C4-2B (cell line): ENCODE data around the gene RNU4-1.
A peak's percentile ranks its signal among the peaks of the same experiment; 100 is the strongest.

Experiments
- H3K27ac ChIP-seq: fragments of 450-650 bp; 2 replicates; pipeline ENCODE4 v1.5.1; 2017
- ZFX ChIP-seq: fragments of 450-650 bp; IDR thresholded peaks from 2 replicates; pipeline ENCODE4 v1.6.1; 2017
- TF ChIP-seq, protein P1 (sequence below): fragments of 450-650 bp; conservative IDR thresholded peaks from 2 replicates; pipeline ENCODE4 v1.5.1; 2017; ENCODE audit warnings: mild to moderate bottlenecking

Gene RNU4-1

DNA sequence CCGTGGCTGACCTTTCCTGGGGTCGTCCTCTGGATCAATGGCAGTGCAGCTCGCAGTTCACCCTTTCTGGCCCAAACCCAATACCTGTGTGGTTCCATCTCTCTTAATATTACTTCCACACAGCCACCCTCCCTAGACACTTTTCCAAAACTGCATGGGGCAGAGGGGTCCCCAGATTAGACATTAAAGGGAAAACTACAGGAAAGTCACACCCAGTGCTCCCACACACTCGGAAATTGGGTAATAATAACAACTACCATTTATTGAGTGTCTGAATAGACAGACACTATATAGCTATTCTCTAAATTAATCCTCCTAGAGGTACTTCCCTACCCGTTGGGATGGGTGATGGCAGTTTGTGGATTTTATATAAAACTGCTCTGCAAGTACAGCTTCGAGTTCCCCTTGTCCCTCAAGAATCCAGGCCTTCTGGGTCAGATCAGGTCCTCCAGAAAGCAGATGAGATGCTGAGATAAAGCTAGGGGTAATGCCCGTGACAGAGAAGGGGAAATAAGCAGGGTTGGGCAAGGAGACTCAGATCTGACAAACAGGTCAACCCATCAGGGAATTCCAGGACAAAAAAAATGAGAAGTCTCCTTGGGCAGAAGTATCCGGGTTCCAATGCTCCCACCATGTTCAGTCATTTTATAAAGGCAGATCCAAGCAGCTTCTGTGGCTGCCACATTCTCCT lies 26.7 kb downstream of the RNU4-1 start:
- TF ChIP-seq, protein P1, sequence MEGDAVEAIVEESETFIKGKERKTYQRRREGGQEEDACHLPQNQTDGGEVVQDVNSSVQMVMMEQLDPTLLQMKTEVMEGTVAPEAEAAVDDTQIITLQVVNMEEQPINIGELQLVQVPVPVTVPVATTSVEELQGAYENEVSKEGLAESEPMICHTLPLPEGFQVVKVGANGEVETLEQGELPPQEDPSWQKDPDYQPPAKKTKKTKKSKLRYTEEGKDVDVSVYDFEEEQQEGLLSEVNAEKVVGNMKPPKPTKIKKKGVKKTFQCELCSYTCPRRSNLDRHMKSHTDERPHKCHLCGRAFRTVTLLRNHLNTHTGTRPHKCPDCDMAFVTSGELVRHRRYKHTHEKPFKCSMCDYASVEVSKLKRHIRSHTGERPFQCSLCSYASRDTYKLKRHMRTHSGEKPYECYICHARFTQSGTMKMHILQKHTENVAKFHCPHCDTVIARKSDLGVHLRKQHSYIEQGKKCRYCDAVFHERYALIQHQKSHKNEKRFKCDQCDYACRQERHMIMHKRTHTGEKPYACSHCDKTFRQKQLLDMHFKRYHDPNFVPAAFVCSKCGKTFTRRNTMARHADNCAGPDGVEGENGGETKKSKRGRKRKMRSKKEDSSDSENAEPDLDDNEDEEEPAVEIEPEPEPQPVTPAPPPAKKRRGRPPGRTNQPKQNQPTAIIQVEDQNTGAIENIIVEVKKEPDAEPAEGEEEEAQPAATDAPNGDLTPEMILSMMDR = 0 out of 2 replicates have a peak, but pooled peaks have one; percentile 40
- no peak for TF ChIP-seq ZFX

DNA sequence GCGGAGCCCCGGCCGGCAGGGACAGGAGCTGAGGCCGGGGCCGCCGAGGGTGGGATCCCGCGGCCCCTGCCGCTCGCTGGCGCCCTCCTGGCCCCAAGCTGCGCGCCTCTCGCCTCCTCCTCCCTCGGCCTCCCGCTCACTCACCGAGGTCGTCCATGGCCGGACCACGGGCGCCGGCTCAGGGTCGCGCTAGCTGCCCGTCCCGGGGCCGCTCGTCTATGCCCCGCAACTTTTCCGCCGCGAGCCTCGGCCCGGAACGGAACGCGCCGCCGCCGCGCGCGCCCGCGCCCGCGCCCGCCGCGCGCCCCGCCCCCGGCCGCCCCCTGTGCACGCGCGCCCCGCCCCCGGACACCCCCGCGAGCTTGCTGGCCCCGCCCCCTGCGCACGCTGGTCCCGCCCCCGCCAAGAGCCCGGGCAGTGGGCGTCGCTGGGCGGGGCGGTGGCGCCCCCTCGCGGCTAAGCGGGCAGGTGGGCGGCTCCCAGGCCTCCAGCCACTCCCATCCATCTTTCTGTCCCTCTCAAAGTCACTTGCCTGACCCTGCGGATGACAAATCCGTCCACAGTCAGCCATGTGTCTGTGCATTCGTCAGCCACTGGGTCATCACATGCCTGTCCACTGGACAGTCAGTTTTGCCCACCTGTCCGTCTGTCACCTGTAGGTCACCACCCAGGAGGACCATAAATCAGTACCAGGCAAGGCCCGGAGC lies 27.4 kb downstream of the RNU4-1 start, which contains the start of gene PXN:
Gene PXN (minus strand): TSS at position 258 of the 707 bp plus-strand sequence. CDS start 101 bp downstream, at position 157.
- peak within 1 kb of the TSS; percentile 82 for H3K27ac ChIP-seq
- TF ChIP-seq, protein P1 = peak; percentile 91
- 0 out of 2 replicates have a peak, but pooled peaks have one; percentile 14 for TF ChIP-seq ZFX

More for the DNA sequence above, 26.7 kb downstream of the RNU4-1 start:
- H3K27ac ChIP-seq = peak overlapping the region; percentile 82; the same call in 1 of the 2 replicates

DNA sequence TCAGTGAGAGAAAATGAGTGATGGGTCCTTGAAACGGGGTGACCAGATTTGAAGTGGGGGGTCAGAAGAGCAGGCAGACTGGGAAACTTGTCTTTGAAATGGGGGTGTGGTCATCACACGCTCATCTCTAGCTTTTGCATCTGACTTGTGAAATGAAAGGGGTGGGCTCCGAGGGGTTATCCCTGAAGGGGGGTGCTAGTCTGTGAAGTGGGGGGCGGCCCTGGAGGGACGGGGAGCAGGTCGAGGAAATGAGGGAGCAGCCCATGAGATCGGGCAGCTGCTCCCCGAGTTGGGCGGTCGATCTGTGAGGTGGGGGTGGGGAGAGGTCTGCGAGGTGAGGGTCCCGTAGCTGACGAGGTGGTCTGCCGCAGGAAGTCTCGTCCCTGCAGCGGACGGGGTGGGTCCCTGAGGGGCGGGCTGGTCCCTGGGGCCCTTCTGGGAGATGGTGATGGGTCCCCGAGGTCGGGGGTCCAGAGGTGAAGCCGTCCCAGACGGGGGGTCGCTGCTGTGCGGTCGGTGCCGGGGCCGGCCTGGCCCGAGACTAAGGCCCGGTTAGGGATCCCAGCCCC lies 28.0 kb downstream of the RNU4-1 start:
- no peak for TF ChIP-seq ZFX
- TF ChIP-seq, protein P1 = no peak
- peak overlapping the region; percentile 82 for H3K27ac ChIP-seq

DNA sequence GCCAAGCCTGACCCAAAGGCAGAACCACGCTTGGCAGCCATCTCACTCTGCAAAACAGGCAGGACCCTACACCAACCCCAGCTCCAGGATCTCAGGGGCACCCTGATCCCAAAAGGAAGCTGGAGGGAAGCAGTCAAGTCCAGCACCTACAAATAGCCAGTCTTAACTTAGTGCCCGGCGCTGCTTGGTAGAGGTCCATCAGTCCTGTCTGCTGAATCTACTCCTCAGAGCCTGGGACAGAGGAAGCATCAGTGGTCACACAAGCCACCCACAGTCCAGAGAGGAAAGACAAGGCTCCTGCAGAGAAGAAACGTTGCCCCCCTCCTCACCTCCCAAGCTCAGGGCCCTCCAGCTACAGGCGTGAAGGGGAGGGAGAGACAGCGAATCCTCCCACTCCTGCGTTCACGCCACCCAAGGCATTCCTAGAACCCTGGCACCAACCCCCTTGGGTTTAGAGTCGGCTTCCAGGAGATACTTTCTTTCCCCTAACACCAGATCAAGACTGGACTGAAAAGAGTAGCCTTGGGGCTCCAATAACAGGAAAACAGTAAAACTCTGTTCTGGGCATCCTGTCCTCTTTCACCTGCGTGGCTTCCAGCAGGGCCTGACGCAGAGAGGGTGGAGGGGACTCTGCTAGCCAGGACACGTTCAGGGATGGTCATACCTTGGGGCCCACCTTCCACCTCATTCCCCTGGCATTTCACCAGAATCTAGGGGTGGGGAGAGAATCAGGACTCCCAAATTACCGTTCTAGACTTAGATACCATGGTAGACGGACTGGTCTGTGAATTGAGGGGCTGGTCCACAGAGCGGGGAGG lies 28.7 kb downstream of the RNU4-1 start:
- TF ChIP-seq ZFX = no peak
- TF ChIP-seq, protein P1 = no peak
- H3K27ac ChIP-seq = peak overlapping the region; percentile 82

DNA sequence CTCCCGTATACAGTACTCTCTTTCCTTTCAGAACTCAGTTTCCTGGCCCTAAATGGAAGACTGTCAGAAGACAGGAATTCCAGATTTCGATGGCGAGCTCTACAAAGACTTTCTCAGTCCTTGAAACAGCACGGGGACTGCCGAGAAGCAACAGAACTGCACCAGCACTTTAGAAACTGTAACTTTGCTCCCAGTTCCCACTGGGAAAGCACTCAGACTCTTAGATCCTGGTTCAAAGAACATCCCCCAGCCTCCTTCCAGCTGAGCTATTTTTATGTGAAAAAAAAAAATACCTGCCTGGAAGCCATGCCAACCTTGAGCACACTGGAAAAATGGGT lies 29.3 kb downstream of the RNU4-1 start:
- TF ChIP-seq ZFX = no peak
- TF ChIP-seq, protein P1 = no peak

DNA sequence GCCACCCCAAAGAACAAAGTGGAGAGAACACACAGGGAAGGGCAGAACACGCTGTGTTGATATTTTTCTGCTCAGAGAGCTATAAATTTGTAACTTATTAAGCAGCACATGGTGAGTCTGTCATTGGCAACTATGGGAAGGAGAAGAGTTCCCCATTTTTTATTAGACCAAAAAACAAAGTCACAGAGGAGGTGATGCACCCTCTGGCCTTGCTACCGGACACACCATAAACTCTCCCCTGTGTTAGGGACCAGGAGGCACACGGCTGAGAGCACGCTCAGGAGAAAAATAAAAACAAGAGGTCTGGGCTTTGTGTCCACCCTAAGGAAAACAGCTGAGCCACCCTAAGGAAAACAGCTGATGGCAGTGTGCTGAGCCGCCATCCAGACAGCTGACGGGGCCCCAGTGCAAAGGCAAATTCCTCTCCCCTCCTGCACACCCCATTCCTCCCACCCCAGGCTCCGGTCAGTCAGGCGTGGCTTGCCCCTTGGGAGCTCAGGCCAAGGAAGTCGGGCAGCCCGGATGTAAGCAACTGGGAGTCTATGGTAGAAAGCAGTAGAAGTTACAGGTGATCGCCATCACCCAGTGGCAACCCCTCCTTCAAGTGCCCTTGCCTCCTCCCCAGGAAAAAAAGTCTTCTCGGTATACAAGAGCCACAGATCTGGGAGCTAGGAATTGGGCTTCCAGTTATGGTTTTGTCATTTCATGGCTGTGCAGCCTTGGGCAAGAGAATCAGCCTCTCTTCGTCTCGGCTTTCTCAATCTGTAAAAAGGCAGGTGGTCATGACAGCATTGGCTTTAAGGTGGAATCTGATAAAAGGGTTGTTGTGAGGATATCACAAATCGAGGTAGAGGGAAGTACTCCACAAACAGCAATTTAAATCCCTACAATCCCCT lies 29.9 kb downstream of the RNU4-1 start:
- TF ChIP-seq, protein P1 = no peak
- no peak for TF ChIP-seq ZFX
- peak overlapping the region; percentile 82; the same call in 1 of the 2 replicates for H3K27ac ChIP-seq

More for the DNA sequence above, 29.3 kb downstream of the RNU4-1 start:
- H3K27ac ChIP-seq = peak overlapping the region; percentile 82
